Pancreas (tissue), 10 donors: ENCODE data around the gene KRT27. TPM values are rescaled to one million over a fixed set of nuclear protein-coding genes. Genes with fewer than 3 reads are reported as not detected.

ENCODE experiments used
- ATAC-seq, 4 donors: fragments of 200-7000 bp; cut with Tn5 transposase; one replicate each; pipeline versions ENCODE4 v1.8.0 to v1.9.1; 2020; ENCODE audit warnings: mild to moderate bottlenecking in 4 of 4, moderate library complexity in 4 of 4
- DNase-seq, 6 donors: peaks; one replicate each; pipeline ENCODE4 v3.0.0-alpha.2; 2020
- FAIRE-seq: peaks from 2 replicates; lab custom pipeline; 2012; peaks lifted over from hg19 to GRCh38; lab: Jason Lieb, UNC
- H3K27ac ChIP-seq, 4 donors: fragments of 200-600 bp; sonication (generic); 1 replicate in 3 of 4; 2 replicates in 1 of 4; pipeline versions ENCODE4 v1.5.0 to v1.8.0; 2020
- H3K27me3 ChIP-seq, 4 donors: fragments of 200-600 bp; one replicate each; pipeline ENCODE4 v1.8.0; 2021
- H3K36me3 ChIP-seq, 3 donors: fragments of 200-600 bp; sonication (generic) in 1 of 3; one replicate each; pipeline versions ENCODE4 v1.5.0 to v1.8.0; 2020 to 2021
- H3K4me1 ChIP-seq, 3 donors: fragments of 200-600 bp; one replicate each; pipeline ENCODE4 v1.8.0; 2021
- H3K4me3 ChIP-seq, 4 donors: fragments of 200-600 bp; sonication (generic) in 2 of 4; one replicate each; pipeline versions ENCODE4 v1.5.0 to v1.8.0; 2020 to 2021
- H3K9me3 ChIP-seq, 4 donors: fragments of 200-600 bp; one replicate each; pipeline ENCODE4 v1.8.0; 2021
- WGBS, 2 donors: extraction: QIAGEN DNeasy Blood & Tissue Kit; methylation state at CpG; one replicate each; pipeline ENCODE4 v1.1.7; 2013; 5-methylcytosine and 5-hydroxymethylcytosine counted together
- intact Hi-C, 3 donors: fragments of 100-400 bp; cut with DNase I; formaldehyde crosslinking; loops; one replicate each; pipeline versions ENCODE4 v1.11.1 to v1.14.2; 2022
- polyA plus RNA-seq, 2 donors: library from polyadenylated mRNA; stranded (reverse); fragments of 200-250 nt; gene quantifications; one replicate each; pipeline ENCODE4 v1.2.3, GENCODE V29; 2013
- total RNA-seq, 6 donors: library from RNA; stranded (reverse); fragmentation: NEBNext Ultra II Directional in 4 of 6; extraction: Animal tissue kit (Norgen Biotek cat#: 25700) in 4 of 6; gene quantifications; one replicate each; pipeline versions ENCODE4 v1.2.1 to v1.2.4, GENCODE V29; 2021 to 2023
- TF ChIP-seq, protein P1 (sequence below), 4 donors: fragments of 200-600 bp; sonication (generic) in 3 of 4; IDR thresholded peaks; one replicate each; pipeline versions ENCODE4 v1.5.0 to v1.8.0; 2021; ENCODE audit warnings: antibody characterized with exemption in 4 of 4
- donor health status: healthy with polysubstance abuse.
- donor health status: DM: no; HTN: no; CAD: no; lungs with moderate emphysema.
- donor health status: DM: no; HTN: no; CAD: no.
- donor health status: control.
- donor health status: control.
- donor health status: Bipolar disorder and iron deficiency.
- donor health status: DM: yes; HTN: yes; CAD: no.
- donor health status: DM: no; HTN: no; CAD: no.
- donor health status: DM: no; HTN: no; CAD: no.
- donor health status: DM: yes; HTN: yes; CAD: no.

KRT27 gene
- total and polyA plus RNA-seq, 8 donors: not detected

DNA sequence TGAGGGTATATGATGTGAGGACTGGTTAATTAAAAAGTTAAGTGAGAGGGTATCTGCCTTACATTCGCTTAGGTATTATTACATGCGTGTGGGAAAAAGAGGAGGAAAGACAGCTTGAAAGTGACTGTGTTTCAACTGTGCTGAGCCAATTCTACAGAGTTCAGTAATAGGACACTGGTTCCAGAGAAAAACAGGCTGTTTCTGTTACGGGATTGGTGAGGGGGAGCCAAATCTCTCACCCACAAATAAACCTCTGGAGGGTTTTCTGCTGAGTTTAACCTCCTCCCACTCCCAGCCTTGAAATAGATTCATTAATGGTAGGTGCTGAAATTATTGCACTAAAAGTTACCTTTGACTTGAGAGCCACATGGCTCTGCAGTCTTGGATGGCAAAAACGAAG is 6.4 kb downstream of the KRT27 start:
- ATAC-seq: no peak
- 45 to 62% methylated on average over 4 of the region's 4 CpGs for WGBS, 2 donors
- Histone ChIP-seq H3K4me1 (no peaks in the 10 kb centered on the region), H3K27me3 (peaks cover 0 to 17% (median 0%) of the 10 kb centered on the region in 4 donors), H3K9me3 (no peaks in the 10 kb centered on the region), H3K4me3 (no peak overlapping the region), H3K27ac (no peak overlapping the region), H3K36me3 (no peaks in the 10 kb centered on the region)
- intact Hi-C loops: no loop called here
- TF ChIP-seq, protein P1, sequence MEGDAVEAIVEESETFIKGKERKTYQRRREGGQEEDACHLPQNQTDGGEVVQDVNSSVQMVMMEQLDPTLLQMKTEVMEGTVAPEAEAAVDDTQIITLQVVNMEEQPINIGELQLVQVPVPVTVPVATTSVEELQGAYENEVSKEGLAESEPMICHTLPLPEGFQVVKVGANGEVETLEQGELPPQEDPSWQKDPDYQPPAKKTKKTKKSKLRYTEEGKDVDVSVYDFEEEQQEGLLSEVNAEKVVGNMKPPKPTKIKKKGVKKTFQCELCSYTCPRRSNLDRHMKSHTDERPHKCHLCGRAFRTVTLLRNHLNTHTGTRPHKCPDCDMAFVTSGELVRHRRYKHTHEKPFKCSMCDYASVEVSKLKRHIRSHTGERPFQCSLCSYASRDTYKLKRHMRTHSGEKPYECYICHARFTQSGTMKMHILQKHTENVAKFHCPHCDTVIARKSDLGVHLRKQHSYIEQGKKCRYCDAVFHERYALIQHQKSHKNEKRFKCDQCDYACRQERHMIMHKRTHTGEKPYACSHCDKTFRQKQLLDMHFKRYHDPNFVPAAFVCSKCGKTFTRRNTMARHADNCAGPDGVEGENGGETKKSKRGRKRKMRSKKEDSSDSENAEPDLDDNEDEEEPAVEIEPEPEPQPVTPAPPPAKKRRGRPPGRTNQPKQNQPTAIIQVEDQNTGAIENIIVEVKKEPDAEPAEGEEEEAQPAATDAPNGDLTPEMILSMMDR (IDR thresholded peaks at IDR 0.05): no peak
- DNase-seq: no peak
- FAIRE-seq: no peak

DNA sequence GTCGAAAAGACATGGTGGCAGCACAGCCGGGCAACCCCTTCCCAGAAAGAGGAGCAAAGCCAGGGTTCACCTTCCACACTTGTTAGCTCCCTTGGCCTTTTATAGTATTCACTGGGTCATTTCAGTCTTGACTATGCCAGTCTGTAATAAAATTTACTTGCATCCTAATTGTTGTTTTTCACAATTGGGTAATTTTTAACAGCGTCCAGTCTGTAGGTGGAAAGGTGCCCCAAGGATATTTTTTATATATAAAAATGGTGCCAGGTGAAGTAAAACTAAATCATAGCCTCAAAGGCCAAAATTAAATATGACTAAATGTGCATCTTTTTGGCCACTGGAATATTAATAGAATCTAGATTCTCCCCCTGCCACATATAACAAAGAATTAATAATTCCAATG is 10.2 kb downstream of the KRT27 start, which contains the start of gene KRT26:
TSS of gene KRT26 (minus strand) at position 101 of the 400 bp plus-strand sequence. CDS start at position 13, 88 bp downstream.
- Histone ChIP-seq H3K36me3 (no peaks in the 10 kb centered on the region), H3K27ac (no peak within 1 kb of the TSS), H3K4me3 (no peak within 1 kb of the TSS), H3K27me3 (no peaks in the 10 kb centered on the region), H3K4me1 (no peaks in the 10 kb centered on the region), H3K9me3 (no peaks in the 10 kb centered on the region)
- 60 to 83% methylated on average over 3 of the region's 3 CpGs for WGBS, 2 donors
- ATAC-seq (no peak), DNase-seq (no peak), FAIRE-seq (no peak)
- TF ChIP-seq, protein P1 (IDR thresholded peaks at IDR 0.05): no peak
- intact Hi-C loops: no loop called here

DNA sequence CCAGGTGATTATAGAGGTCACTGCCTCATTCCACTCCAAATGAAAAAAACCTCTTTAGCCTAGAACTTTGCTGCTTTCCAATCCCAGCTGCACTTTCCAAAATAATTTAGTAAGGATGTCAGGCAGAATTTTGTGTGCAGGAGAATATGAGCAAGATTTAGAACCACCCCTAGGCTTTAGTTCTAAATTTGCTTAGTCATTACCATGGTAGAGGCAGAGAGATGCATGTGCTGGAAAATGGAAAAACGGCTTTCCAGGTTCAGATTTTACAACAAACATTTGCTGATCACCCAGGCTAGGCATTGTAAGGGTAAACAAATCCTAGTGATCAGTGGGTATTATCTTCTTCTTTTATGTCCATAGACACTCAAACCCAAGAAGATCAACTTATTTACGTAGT is 16.7 kb downstream of the KRT27 start:
- WGBS, 2 donors: 63 to 81% methylated on average over 2 of the region's 2 CpGs
- H3K4me1 ChIP-seq: no peaks in the 10 kb centered on the region
- ATAC-seq (no peak), DNase-seq (no peak), FAIRE-seq (no peak)
- intact Hi-C loops: no loop called here
- no peaks in the 10 kb centered on the region for H3K9me3 ChIP-seq
- H3K36me3 ChIP-seq: no peaks in the 10 kb centered on the region
- H3K4me3 ChIP-seq: no peak overlapping the region
- no peaks in the 10 kb centered on the region for H3K27me3 ChIP-seq
- TF ChIP-seq, protein P1 (IDR thresholded peaks at IDR 0.05): no peak
- H3K27ac ChIP-seq: no peak overlapping the region

DNA sequence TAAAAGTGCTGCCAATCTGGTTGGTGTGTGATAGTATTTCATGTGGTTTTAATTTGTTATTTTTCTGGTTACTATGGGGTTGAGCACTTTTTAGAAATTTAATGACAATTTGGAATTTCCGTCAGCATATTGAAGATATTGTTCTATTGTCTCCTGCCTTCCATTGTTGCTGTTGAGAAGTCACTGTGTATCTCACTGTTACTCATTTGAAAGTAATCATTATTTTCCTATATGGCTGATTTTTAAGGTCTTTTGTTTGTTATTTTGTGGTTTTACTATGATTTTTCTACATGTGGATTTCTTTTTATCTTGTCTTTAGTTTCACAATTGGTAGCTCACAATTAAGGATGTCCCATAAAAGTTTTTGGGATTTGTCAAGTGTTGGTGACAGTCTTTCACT is 18.6 kb downstream of the KRT27 start:
- FAIRE-seq (no peak), ATAC-seq (no peak), DNase-seq (no peak)

More for the DNA sequence above, 18.6 kb downstream of the KRT27 start:
- WGBS, 2 donors: 61 to 70% methylated on average over 1 of the region's 1 CpG
- H3K27ac ChIP-seq: no peak overlapping the region
- H3K4me1 ChIP-seq: no peaks in the 10 kb centered on the region
- no peaks in the 10 kb centered on the region for H3K27me3 ChIP-seq
- intact Hi-C loops: no loop called here
- no peak overlapping the region for H3K4me3 ChIP-seq
- no peaks in the 10 kb centered on the region for H3K36me3 ChIP-seq
- no peaks in the 10 kb centered on the region for H3K9me3 ChIP-seq
- TF ChIP-seq, protein P1 (IDR thresholded peaks at IDR 0.05): no peak
